Peyer's patch (tissue), 4 donors: ENCODE data around the gene UNC50.

Experiments used
- POLR2A ChIP-seq, 2 donors: fragments of 450-650 bp; IDR thresholded peaks; one replicate each; pipeline ENCODE4 v1.5.1; 2017; ENCODE audit warnings: antibody characterized with exemption in 2 of 2, mild to moderate bottlenecking in 2 of 2, moderate library complexity in 2 of 2
- TF ChIP-seq, protein P1 (sequence below), 6 experiments: fragments of 450-650 bp in 4 of 6; fragments of 200-600 bp in 2 of 6; sonication (generic) in 1 of 6; IDR thresholded peaks; one replicate each; pipeline ENCODE4 v1.5.1; 2017 to 2019; ENCODE audit warnings: antibody characterized with exemption in 6 of 6, mild to moderate bottlenecking in 3 of 6, moderate library complexity in 1 of 6

DNA sequence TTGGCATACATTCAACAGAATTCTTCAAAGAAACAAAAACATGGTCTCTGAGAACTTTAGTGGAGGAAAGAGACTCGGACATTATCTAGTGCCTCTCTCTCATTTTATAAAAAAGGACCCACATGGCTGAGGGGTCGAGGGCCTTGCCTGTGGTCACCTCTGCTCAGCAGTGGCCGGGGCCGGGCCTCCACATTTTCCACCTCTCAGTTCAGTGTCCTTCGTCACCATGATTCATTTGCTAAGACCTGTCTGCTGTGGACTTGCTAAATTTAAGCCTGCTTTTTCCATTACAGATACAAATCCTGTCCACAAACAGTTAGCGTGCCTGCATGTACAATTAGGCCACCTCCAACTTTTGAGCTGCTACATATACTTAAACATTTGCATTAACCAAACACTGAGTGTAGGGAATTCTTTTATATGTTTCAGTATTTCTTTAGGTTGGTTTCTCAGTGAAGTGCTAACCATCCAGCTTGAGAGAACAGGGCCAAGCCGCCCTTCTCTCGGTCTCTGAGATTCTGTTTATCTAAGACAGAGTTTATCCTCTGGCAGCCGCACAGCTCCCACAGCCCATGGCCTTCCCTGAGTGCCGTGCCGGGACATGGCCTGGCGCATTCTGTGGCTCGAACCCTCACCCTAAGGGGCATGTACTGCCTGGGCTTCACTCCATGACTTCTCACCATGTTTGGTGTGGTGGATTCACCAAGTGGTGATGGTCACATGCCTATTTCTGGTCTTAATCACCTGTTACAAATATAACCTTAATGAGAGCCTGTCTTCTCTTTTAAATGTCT lies 46.3 kb upstream of the UNC50 start:
- TF ChIP-seq, protein P1, sequence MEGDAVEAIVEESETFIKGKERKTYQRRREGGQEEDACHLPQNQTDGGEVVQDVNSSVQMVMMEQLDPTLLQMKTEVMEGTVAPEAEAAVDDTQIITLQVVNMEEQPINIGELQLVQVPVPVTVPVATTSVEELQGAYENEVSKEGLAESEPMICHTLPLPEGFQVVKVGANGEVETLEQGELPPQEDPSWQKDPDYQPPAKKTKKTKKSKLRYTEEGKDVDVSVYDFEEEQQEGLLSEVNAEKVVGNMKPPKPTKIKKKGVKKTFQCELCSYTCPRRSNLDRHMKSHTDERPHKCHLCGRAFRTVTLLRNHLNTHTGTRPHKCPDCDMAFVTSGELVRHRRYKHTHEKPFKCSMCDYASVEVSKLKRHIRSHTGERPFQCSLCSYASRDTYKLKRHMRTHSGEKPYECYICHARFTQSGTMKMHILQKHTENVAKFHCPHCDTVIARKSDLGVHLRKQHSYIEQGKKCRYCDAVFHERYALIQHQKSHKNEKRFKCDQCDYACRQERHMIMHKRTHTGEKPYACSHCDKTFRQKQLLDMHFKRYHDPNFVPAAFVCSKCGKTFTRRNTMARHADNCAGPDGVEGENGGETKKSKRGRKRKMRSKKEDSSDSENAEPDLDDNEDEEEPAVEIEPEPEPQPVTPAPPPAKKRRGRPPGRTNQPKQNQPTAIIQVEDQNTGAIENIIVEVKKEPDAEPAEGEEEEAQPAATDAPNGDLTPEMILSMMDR (IDR thresholded peaks at IDR 0.05) = no peak
- no peak for TF ChIP-seq POLR2A (IDR thresholded peaks at IDR 0.05)
